ENCODE measurements around the gene MICAL2. TPM values are rescaled to one million over a fixed set of nuclear protein-coding genes. Genes with fewer than 3 reads are reported as not detected.
A peak's percentile ranks its signal among the peaks of the same experiment; 100 is the strongest.

MICAL2 gene
- total RNA-seq, 2 donors from 2014 or later = 60.8 to 124 TPM

DNA sequence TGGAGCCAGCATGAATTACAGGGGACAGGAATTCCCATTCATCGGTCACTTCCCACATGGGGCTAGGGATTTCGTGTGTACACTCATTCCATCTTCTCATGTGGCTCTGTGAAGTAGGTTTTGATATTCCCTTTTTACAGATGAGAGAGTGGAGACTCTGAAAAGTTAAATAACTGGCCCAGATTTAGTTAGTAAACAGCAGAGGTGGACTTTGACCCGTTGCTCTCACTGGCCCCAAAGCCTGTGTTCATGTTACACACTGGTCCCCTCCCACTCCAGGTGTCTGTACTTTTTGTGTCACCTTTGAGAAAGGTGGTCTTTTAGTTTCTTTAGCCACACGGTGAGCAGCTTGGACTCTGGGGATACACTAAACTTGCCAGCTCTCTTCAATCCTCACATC lies 108.5 kb downstream of the MICAL2 start:
- no peaks in the 10 kb centered on the region for H3K9me3 Mint-ChIP-seq
- H3K36me3 Mint-ChIP-seq = peaks cover 12 to 62% of the 10 kb centered on the region in 2 donors
- no peak for ATAC-seq
- H3K27ac Mint-ChIP-seq = no peak overlapping the region
- DNase-seq (ENCODE audit: low spot score in 2 of 2) = no peak

- Mint-ChIP-seq H3K36me3 (peaks cover 12 to 61% of the 10 kb centered on the region in 2 donors), H3K27ac (no peak overlapping the region), H3K9me3 (no peaks in the 10 kb centered on the region)
- DNase-seq (ENCODE audit: low spot score in 2 of 2) (no peak), ATAC-seq (no peak)
Observed at GRCh38 chr11:12219757-12220156, 109.4 kb downstream of the MICAL2 start.

DNA sequence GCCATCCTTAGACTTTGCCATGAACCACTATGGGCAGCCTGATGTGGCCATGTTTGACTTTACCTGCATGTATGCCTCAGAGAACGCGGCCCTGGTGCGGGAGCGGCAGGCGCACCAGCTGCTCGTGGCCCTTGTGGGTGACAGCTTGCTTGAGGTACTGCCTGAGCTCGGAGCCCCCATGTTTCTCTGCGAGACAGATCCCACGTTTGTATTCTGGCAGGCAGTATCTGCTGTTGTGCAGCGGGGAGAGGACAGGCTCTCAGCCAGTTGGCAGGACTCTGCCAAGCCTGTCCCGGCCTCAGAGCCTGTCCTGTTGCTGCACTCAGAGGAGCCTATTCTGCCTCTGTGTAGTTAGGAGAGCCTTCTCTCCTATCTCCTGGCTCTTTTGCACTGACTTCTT lies 109.9 kb downstream of the MICAL2 start:
- H3K36me3 Mint-ChIP-seq = peaks cover 8 to 55% of the 10 kb centered on the region in 2 donors
- ATAC-seq (no peak), DNase-seq (ENCODE audit: low spot score in 2 of 2) (no peak)
- no peak overlapping the region for H3K27ac Mint-ChIP-seq
- H3K9me3 Mint-ChIP-seq = no peaks in the 10 kb centered on the region

GRCh38 chr11:12221051-12221535 lies 110.7 kb downstream of the MICAL2 start:
- DNase-seq (ENCODE audit: low spot score in 2 of 2) (no peak), ATAC-seq (no peak)
- H3K36me3 Mint-ChIP-seq = peaks cover 5 to 52% of the 10 kb centered on the region in 2 donors
- H3K9me3 Mint-ChIP-seq = no peaks in the 10 kb centered on the region
- H3K27ac Mint-ChIP-seq = no peak overlapping the region

DNA sequence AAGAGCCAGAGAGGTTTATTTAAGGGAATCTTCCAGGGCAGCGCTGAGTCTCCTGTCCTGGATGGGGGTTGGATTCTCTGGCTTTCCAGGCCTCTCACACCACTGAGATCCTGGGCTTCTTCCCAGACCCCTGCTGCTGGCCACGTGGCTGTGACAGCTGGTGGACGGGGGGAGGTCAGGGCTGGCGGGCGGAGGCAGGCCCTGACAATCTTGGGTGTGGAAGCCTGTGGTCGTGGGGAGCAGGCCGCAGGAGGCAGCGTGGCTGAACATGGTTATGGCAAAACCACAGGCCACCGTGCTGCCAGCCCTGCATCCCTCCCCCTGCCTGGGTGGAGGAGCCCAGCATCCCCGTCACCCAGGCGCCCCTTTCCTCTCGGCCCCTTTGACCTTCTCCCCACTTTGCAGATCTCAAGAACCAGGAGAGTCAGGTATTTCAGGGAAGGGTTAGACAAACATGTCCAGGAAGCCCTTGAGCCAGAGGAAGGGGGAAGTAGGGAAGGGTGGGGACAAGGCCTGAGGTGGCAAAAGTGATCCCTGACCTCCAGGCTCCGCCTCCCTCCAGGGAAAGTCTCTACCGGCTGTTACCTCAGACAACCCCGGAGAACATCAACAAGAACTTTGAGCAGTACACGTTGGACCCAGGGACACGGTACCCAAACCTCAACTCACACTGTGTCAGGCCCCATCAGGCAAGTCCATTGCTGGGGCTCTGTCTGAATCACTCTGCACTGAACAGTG lies 111.8 kb downstream of the MICAL2 start:
- Mint-ChIP-seq H3K27ac (no peak overlapping the region), H3K9me3 (no peaks in the 10 kb centered on the region), H3K36me3 (peaks cover 5 to 60% of the 10 kb centered on the region in 2 donors)
- DNase-seq (ENCODE audit: low spot score in 2 of 2) = no peak
- no peak for ATAC-seq

- Mint-ChIP-seq H3K36me3 (peaks cover 5 to 54% of the 10 kb centered on the region in 2 donors), H3K27ac (peak overlapping the region; percentile 94 to 96), H3K9me3 (peaks cover 0 to 5% of the 10 kb centered on the region in 2 donors)
- DNase-seq (ENCODE audit: low spot score in 2 of 2) (no peak), ATAC-seq (peak; percentile 32 to 36)
Observed at GRCh38 chr11:12223771-12224536, 113.6 kb downstream of the MICAL2 start.

DNA sequence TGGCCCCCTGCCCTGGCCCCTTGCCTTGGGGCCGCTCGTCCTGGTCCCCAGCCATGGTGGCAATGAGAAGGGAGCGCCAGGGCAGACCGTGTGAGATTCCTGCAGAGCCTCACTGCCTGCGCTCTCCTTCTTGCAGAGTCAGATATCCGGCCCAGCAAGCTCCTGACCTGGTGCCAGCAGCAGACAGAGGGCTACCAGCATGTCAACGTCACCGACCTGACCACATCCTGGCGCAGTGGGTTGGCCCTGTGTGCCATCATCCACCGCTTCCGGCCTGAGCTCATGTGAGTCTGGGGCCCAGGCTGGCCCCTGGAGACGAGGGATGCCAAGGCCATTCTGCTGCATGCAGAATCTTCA lies 114.1 kb downstream of the MICAL2 start:
- H3K9me3 Mint-ChIP-seq = peaks cover 0 to 5% of the 10 kb centered on the region in 2 donors
- H3K36me3 Mint-ChIP-seq = peaks cover 5 to 54% of the 10 kb centered on the region in 2 donors
- DNase-seq (ENCODE audit: low spot score in 2 of 2) (peak; percentile 72 to 92), ATAC-seq (peak; percentile 96 to 99)
- peak overlapping the region; percentile 94 to 96 for H3K27ac Mint-ChIP-seq

DNA sequence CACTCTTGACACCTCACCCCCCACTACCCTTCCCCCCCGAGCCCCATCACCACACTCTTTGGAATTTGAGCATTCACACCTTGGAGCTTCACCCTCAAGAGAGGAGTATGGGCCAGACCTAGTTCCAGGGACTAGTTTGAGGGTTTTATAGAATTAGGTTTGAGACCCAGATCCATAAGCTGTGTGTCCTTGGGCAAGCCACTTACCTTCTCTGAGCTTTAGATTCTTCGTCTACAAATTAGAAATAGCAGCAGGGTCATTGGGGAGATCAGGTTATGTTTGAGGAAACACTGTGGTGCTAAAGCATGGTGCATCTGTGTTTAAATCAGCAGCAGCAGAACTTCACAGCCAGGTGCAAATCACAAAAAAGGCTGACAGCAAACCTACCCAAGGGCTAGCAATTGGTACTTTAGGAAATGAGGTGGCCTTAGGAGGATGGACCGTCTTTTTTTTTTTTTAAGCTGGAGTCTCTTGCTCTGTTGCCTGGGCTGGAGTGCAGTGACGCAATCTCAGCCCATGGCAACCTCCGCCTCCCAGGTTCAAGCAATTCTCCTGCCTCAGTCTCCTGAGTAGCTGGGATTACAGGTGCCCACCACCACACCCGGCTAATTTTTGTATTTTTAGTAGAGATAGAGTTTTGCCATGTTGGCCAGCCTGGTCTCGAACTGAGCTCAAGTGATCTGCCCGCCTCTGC lies 114.8 kb downstream of the MICAL2 start:
- Mint-ChIP-seq H3K9me3 (peaks cover 0 to 5% of the 10 kb centered on the region in 2 donors), H3K27ac (peak overlapping the region in 1 of 2 donors; percentile 94), H3K36me3 (peaks cover 10 to 59% of the 10 kb centered on the region in 2 donors)
- DNase-seq (ENCODE audit: low spot score in 2 of 2) (no peak), ATAC-seq (no peak)

DNA sequence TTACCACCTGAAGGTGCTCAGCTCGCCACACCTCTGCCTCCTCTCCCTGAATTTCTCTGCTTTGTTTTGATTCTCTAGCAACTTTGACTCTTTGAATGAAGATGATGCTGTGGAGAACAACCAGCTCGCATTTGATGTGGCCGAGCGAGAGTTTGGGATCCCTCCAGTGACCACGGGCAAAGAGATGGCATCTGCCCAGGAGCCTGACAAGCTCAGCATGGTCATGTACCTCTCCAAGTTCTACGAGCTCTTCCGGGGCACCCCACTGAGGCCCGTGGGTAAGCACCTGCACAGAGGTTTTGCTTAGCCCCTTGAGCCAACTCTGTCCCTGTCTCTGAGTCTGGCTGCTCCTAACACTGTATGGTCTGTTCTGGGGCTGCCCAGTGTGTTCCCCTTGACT lies 115.7 kb downstream of the MICAL2 start:
- no peak for DNase-seq (ENCODE audit: low spot score in 2 of 2)
- Mint-ChIP-seq H3K27ac (peak overlapping the region; percentile 22 to 26), H3K36me3 (peaks cover 14 to 61% of the 10 kb centered on the region in 2 donors), H3K9me3 (peaks cover 0 to 5% of the 10 kb centered on the region in 2 donors)
- no peak for ATAC-seq

- ATAC-seq (no peak), DNase-seq (ENCODE audit: low spot score in 2 of 2) (no peak)
- Mint-ChIP-seq H3K36me3 (peaks cover 28 to 61% of the 10 kb centered on the region in 2 donors), H3K27ac (no peak overlapping the region), H3K9me3 (peaks cover 0 to 9% of the 10 kb centered on the region in 2 donors)
Observed at GRCh38 chr11:12229450-12230229, 119.2 kb downstream of the MICAL2 start.

- ATAC-seq = no peak
- Mint-ChIP-seq H3K9me3 (peaks cover 0 to 10% of the 10 kb centered on the region in 2 donors), H3K36me3 (peaks cover 34 to 66% of the 10 kb centered on the region in 2 donors), H3K27ac (peak overlapping the region in 1 of 2 donors; percentile 50)
- DNase-seq (ENCODE audit: low spot score in 2 of 2) = no peak
Observed at GRCh38 chr11:12232160-12232559, 121.8 kb downstream of the MICAL2 start.

DNA sequence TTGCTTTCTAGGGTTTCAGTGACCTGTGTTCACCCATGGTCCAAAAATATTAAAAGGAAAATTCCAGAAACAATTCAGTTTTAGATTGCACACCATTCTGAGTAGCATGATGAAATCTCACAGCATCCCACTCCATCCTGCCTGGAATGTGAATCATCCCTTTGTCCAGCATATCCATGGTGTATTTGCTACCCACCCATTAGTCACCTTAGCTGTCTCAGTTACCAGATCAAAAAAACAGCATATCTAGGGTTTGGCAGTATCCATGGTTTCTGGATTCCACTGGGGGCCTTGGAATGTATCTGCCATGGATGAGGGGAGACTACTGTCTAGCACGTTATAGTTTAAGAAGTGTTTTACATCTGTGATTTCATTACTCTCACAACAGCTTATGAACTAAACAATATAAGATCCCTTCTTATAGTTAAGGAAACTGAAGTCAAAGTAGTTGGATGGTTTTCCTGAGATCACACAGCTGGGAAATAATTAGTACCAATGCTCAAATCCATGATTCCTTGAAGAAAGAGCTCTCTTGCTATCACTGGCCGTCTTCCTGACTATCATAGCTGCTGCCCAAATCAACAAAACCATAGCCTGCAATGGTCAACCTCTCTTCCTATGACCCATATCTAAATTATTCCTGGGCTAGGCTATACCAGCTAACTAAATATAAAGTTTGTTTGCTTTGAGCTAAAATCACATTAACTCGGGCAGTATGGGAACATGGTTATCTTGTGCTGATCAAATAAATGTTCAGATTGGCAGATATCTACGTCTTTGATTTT lies 122.6 kb downstream of the MICAL2 start:
- peaks cover 34 to 60% of the 10 kb centered on the region in 2 donors for H3K36me3 Mint-ChIP-seq

DNA sequence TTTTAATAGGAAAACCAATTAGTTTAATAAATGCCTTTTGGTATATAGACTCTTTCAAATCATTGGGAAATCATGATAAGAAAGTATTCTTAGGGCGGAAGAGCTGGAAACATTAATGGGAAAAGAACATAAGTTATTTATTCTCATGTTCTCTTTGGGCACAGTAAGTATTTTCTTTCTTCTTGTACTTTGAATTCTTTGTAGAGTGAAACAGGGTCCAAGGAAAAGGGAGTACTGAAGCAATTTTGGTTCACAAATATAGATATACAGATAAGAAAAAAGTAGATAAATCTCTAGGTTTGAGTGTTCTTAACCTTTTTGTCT lies 123.2 kb downstream of the MICAL2 start:
- DNase-seq (ENCODE audit: low spot score in 2 of 2) = no peak
- Mint-ChIP-seq H3K36me3 (peaks cover 34 to 65% of the 10 kb centered on the region in 2 donors), H3K9me3 (peaks cover 0 to 6% of the 10 kb centered on the region in 2 donors), H3K27ac (no peak overlapping the region)
- ATAC-seq = no peak

More for the DNA sequence above, 122.6 kb downstream of the MICAL2 start:
- Mint-ChIP-seq H3K27ac (no peak overlapping the region), H3K9me3 (peaks cover 0 to 10% of the 10 kb centered on the region in 2 donors)
- DNase-seq (ENCODE audit: low spot score in 2 of 2) = no peak
- ATAC-seq = no peak

- Mint-ChIP-seq H3K27ac (peak overlapping the region; percentile 77 to 95), H3K36me3 (peaks cover 34 to 67% of the 10 kb centered on the region in 2 donors), H3K9me3 (peaks cover 0 to 6% of the 10 kb centered on the region in 2 donors)
- no peak for DNase-seq (ENCODE audit: low spot score in 2 of 2)
- ATAC-seq = no peak
Observed at GRCh38 chr11:12234221-12234620, 123.8 kb downstream of the MICAL2 start.

DNA sequence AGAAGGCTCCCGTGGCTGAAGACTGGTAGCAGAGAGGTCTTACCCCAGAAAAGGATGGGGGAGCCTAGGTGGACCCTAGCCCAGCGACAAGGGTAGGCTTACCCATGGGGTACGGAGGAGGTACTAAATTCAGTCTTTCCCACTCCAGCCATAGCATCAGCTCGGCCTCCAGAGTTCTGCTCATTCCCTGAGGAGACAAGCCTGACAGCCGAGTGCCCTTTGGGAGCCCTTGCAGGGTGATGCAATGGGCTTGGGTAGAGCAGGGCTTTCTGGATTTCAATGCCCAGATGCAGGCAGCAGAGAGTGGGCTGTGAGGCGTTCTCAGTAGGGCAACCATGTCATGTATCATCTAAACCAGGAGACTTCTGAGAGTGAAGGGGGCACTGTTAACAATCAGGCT lies 124.7 kb downstream of the MICAL2 start:
- H3K36me3 Mint-ChIP-seq = peaks cover 30 to 63% of the 10 kb centered on the region in 2 donors
- ATAC-seq = no peak
- H3K9me3 Mint-ChIP-seq = peaks cover 0 to 6% of the 10 kb centered on the region in 2 donors
- DNase-seq (ENCODE audit: low spot score in 2 of 2) = no peak
- H3K27ac Mint-ChIP-seq = peak overlapping the region; percentile 44 to 95
